H7 (cell line): Measurements from ENCODE around the gene MRPS33. TPM values are rescaled to one million over a fixed set of nuclear protein-coding genes. Genes with fewer than 3 reads are reported as not detected.
"Not testable (repeated sequence)": the region's sequence is repeated elsewhere in the genome, so short reads cannot be mapped to it uniquely, and the experiment has no call there.

Source experiments
- DNase-seq: peaks from one replicate; pipeline ENCODE4 v3.0.0; 2012
- H3K27me3 ChIP-seq: 2 replicates; pipeline ENCODE4 v1.6.0; 2011; ENCODE audit warnings: mild to moderate bottlenecking, low read length; ENCODE audit not compliant: control insufficient read depth, insufficient read depth
- H3K36me3 ChIP-seq: replicated peaks from 2 replicates; pipeline ENCODE4 v1.5.1; 2011; ENCODE audit warnings: low read length; ENCODE audit not compliant: control insufficient read depth, insufficient read depth
- H3K4me3 ChIP-seq: 2 replicates; pipeline ENCODE4 v1.5.1; 2011; ENCODE audit warnings: low read depth, mild to moderate bottlenecking, control low read depth, low read length, moderate library complexity; ENCODE audit not compliant: insufficient read depth
- total RNA-seq: library from RNA; depleted of rRNA; stranded (reverse); fragments of >200 nt; shearing (Covaris generic); gene quantifications from 2 replicates; pipeline ENCODE4 v1.2.3, GENCODE V29; 2014; rRNA removed

Gene MRPS33
- 51.0 and 61.0 TPM in 2 replicates for total RNA-seq

- peaks cover 1% of the 10 kb centered on the region for H3K27me3 ChIP-seq
- peak; percentile 96 for DNase-seq
- peak within 1 kb of the TSS; percentile 58 for H3K4me3 ChIP-seq
- H3K36me3 ChIP-seq = no peaks in the 10 kb centered on the region
Measured at GRCh38 chr7:141014524-141015395, at the start of gene MRPS33. MRPS33 (minus strand) TSS chr7:141014952; CDS start chr7:141010633, 4,319 bp downstream.

GRCh38 chr7:141057788-141058187, 43.0 kb upstream of the MRPS33 start:
- Histone ChIP-seq H3K36me3 (no peaks in the 10 kb centered on the region), H3K27me3 (no peaks in the 10 kb centered on the region), H3K4me3 (no peak overlapping the region)
- no peak for DNase-seq

GRCh38 chr7:141055146-141055545, 40.4 kb upstream of the MRPS33 start:
- H3K4me3 ChIP-seq = no peak overlapping the region
- H3K27me3 ChIP-seq = no peaks in the 10 kb centered on the region
- H3K36me3 ChIP-seq = no peaks in the 10 kb centered on the region
- no peak for DNase-seq

- no peaks in the 10 kb centered on the region for H3K36me3 ChIP-seq
- DNase-seq = no peak
- H3K4me3 ChIP-seq = no peak overlapping the region
- H3K27me3 ChIP-seq = no peaks in the 10 kb centered on the region
Measured at GRCh38 chr7:141053626-141054025, 38.9 kb upstream of the MRPS33 start.

- Histone ChIP-seq H3K27me3 (no peaks in the 10 kb centered on the region), H3K4me3 (no peak overlapping the region), H3K36me3 (no peaks in the 10 kb centered on the region)
- no peak for DNase-seq
Measured at GRCh38 chr7:141045842-141046620, 31.3 kb upstream of the MRPS33 start.

GRCh38 chr7:141045126-141045841, 30.5 kb upstream of the MRPS33 start:
- Histone ChIP-seq H3K4me3 (no peak overlapping the region), H3K36me3 (no peaks in the 10 kb centered on the region), H3K27me3 (no peaks in the 10 kb centered on the region)
- DNase-seq = no peak

- H3K36me3 ChIP-seq = no peaks in the 10 kb centered on the region
- no peak overlapping the region for H3K4me3 ChIP-seq
- DNase-seq = no peak
- H3K27me3 ChIP-seq = no peaks in the 10 kb centered on the region
Measured at GRCh38 chr7:141043616-141044015, 28.9 kb upstream of the MRPS33 start.

- Histone ChIP-seq H3K36me3 (no peaks in the 10 kb centered on the region), H3K27me3 (no peaks in the 10 kb centered on the region), H3K4me3 (no peak overlapping the region)
- no peak for DNase-seq
Measured at GRCh38 chr7:141042222-141043193, 27.8 kb upstream of the MRPS33 start.

GRCh38 chr7:141039376-141039775, 24.6 kb upstream of the MRPS33 start:
- no peak for DNase-seq
- Histone ChIP-seq H3K36me3 (no peaks in the 10 kb centered on the region), H3K27me3 (no peaks in the 10 kb centered on the region), H3K4me3 (no peak overlapping the region)

- H3K27me3 ChIP-seq, DNase-seq, H3K36me3 ChIP-seq, H3K4me3 ChIP-seq: not testable (repeated sequence)
Measured at GRCh38 chr7:141038100-141038499, 23.3 kb upstream of the MRPS33 start.

GRCh38 chr7:141032539-141033323, 18.0 kb upstream of the MRPS33 start:
- not testable (repeated sequence) for DNase-seq, H3K4me3 ChIP-seq, H3K36me3 ChIP-seq, H3K27me3 ChIP-seq

- Histone ChIP-seq H3K36me3 (no peaks in the 10 kb centered on the region), H3K27me3 (no peaks in the 10 kb centered on the region), H3K4me3 (no peak overlapping the region)
- no peak for DNase-seq
Measured at GRCh38 chr7:141028767-141029166, 14.0 kb upstream of the MRPS33 start.

GRCh38 chr7:141027043-141027442, 12.3 kb upstream of the MRPS33 start:
- Histone ChIP-seq H3K4me3 (no peak overlapping the region), H3K27me3 (no peaks in the 10 kb centered on the region), H3K36me3 (no peaks in the 10 kb centered on the region)
- DNase-seq = peak; percentile 13
